Measurements from ENCODE around the gene ADAMTS13.
"Not testable (repeated sequence)": the region's sequence is repeated elsewhere in the genome, so short reads cannot be mapped to it uniquely, and the experiment has no call there.

The ADAMTS13 gene

DNA sequence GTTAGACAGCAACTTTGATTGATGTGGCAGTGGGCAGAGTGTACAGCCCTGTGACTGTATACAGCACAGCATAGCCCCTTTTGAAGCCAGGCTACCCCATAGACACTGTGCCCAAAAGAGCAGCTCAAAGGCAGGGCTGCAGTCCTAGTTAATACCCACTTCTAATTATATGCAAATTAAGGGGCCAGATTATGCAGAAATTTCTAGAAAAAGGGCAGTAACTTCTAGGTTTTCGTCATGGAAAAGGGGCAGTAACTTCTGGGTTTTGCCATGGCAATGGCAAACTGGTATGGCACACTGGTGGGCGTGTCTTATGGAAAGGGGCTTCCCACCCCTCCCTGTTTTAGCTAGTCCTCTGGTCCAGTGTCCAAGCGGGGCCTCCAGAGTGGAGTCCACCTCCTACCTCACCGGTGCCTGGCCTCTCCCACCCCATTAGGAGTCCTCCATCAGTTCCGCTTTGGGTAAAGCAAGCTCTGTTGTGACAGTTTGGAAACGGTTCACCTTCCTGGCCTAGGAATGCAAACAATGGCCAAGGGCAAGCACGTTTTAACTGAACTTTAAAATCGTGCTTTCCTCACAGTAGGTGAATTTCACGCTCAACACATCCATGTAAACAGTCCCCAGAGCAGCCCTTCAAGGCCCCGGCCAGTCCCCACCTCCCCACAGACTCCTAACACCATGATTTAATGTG lies 5.6 kb downstream of the ADAMTS13 start:
- FAIRE-seq: no peak

DNA sequence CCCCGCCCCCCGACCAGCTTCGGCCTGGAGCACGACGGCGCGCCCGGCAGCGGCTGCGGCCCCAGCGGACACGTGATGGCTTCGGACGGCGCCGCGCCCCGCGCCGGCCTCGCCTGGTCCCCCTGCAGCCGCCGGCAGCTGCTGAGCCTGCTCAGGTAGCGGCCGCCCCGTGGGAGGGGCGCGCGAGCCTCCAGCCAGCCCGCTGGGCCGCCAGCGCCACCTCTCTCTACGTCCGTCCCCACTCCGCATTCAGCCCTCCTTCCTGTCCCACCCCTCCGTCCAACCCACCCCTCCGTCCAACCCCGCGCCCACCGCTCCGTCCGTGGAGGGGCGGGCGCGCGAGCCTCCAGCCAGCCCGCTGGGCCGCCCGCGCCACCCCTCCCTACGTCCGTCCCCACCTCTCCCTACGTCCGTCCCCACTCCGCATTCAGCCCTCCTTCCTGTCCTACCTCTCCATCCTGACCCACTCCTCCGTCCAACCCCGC lies 6.5 kb downstream of the ADAMTS13 start:
- no peak for FAIRE-seq

DNA sequence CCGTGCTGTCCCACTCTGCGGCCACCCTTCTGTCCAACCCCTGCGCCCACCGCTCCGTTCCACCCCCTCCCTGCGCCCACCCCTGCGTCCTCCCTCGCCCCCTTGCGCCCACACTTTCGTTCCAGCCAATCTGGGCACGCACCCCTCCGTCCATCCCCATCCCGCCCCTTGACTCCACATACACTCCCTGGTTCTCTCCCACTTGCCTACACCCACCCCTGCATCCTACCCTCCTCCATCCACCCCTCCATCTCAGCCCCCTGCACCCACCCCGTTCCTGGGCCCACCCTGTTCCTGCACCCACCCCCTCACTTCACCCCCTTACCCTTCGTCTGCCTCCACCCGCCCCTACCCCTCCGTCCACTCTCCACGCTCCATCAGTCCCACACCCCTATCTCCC lies 7.0 kb downstream of the ADAMTS13 start:
- no peak for FAIRE-seq

DNA sequence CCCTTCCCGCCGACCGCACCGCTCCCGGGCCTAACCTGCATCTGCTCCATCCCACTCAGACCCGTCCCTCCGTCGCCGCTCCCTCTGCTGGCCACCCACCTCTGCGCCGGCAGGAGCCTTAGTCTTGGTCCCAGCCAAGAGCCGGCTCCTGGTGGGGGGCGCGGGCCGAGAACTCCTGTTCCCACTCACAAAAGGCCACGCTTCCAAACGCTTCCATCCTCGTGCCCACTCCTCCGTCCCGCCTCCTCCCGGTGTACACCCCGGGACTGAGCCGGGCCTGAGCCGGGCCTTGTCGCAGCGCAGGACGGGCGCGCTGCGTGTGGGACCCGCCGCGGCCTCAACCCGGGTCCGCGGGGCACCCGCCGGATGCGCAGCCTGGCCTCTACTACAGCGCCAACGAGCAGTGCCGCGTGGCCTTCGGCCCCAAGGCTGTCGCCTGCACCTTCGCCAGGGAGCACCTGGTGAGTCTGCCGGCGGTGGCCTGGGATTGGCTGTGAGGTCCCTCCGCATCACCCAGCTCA lies 7.5 kb downstream of the ADAMTS13 start:
- no peak for FAIRE-seq

DNA sequence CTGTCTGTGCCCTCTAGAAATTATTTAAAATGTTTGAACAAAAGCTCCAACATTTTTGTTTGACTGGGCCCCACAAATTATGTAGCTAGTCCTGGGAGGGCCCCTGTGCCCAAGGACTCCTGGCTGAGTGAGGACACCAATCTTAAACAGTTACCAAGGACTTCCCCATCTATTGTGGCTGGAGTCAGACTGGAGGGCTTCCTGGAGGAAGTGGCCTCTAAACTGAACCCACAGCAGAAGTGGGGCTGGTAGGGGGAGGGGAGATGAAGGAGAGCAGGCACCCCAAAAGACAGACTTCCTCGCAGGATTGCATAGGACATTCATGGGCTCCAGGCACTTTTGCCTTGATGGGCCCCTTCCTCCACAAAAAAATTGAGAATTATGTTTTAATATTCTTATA lies 8.1 kb downstream of the ADAMTS13 start:
- FAIRE-seq: no peak

DNA sequence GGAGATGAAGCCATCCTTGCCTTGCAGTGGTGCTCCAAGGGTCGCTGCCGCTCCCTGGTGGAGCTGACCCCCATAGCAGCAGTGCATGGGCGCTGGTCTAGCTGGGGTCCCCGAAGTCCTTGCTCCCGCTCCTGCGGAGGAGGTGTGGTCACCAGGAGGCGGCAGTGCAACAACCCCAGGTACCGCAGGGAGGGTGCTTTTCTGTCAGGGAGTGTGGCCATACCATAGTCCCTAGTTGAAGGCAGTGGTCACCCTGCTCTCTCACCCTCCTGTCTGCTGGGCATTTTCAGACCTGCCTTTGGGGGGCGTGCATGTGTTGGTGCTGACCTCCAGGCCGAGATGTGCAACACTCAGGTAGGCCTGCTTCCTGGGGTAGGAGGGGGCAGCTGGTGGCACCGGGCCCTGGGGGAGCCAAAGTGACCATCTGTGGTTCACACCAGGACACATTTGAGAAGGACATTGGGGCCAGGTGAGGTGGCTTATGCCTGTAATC lies 11.2 kb downstream of the ADAMTS13 start:
- no peak for FAIRE-seq

DNA sequence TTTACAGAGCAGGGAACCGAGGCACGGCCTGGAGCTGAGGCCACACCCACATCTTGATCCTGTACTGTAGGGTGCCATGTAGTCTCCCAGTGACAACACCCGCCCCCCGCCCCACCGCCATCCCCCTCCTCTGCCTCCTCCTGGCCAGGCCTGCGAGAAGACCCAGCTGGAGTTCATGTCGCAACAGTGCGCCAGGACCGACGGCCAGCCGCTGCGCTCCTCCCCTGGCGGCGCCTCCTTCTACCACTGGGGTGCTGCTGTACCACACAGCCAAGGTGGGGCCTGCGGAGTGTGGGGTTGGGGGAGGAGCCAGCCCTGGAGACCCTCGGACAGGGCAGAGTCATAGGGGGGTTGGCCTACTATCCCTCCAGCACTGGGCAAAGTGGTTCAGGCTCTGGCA lies 14.5 kb downstream of the ADAMTS13 start:
- no peak for FAIRE-seq

DNA sequence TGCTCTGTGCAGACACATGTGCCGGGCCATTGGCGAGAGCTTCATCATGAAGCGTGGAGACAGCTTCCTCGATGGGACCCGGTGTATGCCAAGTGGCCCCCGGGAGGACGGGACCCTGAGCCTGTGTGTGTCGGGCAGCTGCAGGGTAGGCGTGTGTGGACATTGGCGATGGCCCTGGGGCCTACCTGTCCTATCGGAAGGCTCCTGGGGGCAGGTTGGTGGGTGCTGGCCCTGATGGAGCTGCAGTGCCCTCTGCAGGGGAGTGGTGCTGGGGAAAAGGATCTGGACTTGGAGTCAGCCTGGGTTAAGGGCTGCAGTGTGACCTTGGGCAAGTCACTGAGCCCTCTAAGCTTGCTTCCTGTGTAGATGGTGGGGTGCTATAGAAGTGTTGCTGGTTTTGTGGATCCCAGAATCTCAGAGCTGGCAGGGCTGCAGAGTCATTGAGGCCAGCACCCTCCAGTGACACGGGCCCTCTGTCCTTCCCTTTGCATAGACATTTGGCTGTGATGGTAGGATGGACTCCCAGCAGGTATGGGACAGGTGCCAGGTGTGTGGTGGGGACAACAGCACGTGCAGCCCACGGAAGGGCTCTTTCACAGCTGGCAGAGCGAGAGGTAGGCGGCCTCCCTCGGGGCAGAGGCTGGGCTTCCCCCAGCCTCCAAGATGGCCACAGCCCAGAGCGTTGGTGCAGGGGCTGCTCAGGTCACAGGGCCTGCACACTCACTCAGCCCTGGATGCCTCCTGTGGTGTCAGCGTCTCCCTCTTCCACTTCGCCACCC lies 15.8 kb downstream of the ADAMTS13 start:
- no peak for FAIRE-seq

DNA sequence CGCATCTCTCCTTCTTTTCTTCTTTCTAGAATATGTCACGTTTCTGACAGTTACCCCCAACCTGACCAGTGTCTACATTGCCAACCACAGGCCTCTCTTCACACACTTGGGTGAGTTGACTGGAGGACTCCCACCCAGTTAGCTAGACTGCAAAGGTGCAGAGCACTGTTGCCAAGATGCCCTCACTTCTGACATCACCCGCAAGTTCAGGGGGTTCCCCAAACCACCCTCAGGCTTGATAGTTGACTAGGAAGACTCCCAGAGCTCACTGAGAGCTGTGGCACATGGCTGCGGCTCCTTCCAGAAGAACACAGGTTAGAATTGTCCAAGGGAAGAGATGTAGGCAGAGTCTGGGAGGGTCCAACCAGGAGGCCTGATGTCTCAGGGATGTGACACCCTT lies 17.2 kb downstream of the ADAMTS13 start:
- FAIRE-seq: no peak

DNA sequence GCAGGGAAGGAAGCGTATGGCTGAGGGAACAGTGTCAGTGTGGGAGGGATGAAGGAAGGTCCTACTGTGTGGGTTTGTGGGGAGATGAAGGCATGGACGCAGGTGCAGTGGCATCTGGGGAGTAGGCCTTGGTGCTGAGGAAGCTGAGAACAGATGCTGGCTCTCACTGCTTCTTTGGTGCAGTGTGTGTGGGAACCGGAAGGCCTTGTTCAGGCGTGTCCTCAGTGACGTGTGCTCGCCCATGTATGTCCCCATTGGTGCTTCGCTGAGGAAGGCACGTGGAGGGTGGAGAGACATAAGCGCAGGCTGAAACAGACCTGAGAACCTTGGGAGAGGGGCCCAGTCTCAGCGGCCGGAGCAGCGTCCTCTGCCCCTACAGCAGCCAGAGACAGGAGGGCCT lies 18.7 kb downstream of the ADAMTS13 start:
- no peak for FAIRE-seq

DNA sequence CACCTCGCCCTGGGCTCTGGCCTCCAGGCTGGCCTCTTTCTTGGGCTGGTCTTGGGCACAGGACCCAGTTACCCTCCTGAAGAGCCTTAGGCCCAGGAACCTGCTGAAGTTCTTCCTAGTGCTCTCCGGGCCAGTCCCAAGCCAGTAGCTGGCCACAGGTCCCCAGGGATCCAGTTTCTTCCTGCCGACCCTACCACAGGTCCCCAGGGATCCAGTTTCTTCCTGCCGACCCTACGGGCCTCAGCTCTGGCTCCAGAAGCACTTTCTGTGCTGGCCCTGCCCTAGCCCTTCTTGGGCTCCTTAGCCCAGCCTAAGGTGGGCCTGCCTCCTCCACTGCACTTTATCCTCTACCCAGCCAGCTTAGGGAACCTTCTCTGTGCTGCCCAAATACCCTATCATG lies 19.4 kb downstream of the ADAMTS13 start:
- FAIRE-seq: no peak

DNA sequence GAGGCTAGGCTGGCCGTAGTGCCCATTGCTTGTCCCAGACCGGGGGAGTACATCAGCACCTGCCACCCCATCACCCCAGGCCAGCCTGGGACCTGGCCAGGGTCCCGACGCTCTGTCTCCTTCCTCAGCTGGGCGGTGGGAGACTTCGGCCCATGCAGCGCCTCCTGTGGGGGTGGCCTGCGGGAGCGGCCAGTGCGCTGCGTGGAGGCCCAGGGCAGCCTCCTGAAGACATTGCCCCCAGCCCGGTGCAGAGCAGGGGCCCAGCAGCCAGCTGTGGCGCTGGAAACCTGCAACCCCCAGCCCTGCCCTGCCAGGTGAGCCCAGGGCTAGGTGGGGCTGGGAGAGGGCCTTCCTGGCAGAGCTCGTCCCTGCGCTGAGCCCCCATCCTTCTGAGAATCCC lies 21.1 kb downstream of the ADAMTS13 start:
- FAIRE-seq: no peak

DNA sequence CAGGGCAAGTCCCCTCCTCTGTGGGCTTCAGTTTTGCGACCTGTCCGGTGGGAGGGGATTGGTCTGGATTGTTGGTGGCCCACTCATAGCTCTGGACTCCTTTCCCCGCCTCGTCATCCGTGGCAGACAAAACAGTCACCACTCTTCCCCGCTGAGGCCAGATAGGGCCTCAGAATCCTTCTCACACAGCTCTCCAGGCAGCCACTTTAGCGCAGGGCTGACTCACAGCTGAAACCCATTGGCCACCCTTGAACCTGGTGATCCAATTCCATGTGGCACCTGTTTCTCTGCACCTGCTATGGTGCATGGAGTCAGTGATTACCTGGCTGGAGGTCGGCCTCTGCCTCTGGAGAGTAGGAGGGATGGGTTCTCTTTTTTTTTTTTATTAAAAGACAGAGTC lies 21.8 kb downstream of the ADAMTS13 start:
- no peak for FAIRE-seq

DNA sequence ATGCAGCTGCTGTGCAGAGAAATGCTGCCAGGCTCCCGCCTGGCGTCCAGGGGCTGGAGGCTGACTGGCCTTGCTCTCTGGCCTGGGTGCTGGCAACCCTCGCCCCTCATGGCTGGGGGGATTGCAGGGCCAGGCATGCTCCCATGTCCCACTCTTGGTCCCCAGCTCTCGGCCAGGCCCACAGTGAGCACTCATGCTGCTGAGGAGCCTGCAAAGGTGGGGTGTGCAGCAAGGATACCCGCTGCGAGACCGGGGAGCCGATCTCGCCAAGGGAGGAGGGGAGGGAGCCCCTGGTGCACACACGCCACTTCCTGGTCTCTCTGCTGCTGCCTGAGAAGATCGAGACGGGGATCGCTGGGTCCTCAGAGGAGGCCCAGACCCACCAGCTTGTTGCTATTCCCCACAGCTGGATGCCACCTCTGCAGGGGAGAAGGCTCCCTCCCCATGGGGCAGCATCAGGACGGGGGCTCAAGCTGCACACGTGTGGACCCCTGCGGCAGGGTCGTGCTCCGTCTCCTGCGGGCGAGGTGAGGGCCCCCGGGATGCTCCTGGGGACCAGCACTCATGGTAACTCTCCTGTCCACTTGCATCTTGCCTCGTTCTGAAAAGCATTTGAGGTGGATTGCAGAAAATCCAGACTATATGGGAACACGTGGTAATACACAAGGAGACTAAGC lies 23.3 kb downstream of the ADAMTS13 start:
- no peak for FAIRE-seq

DNA sequence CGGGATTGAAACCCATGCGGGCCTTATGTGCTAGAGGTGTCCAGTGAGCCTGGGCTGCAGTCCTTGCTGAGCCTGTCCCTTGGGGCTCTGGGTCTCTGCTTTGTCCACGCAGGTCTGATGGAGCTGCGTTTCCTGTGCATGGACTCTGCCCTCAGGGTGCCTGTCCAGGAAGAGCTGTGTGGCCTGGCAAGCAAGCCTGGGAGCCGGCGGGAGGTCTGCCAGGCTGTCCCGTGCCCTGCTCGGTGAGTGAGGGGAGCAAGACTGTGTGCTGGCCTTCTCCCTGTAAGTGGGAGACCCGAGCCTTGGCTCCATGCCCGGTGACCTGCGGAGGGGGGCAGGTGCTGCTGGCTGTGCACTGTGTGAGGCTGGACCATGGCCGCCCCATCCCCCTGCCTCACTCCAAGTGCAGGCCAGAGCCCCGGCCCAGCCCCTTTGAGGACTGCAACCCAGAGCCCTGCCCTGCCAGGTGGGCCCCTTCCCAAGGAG lies 26.4 kb downstream of the ADAMTS13 start:
- no peak for FAIRE-seq

DNA sequence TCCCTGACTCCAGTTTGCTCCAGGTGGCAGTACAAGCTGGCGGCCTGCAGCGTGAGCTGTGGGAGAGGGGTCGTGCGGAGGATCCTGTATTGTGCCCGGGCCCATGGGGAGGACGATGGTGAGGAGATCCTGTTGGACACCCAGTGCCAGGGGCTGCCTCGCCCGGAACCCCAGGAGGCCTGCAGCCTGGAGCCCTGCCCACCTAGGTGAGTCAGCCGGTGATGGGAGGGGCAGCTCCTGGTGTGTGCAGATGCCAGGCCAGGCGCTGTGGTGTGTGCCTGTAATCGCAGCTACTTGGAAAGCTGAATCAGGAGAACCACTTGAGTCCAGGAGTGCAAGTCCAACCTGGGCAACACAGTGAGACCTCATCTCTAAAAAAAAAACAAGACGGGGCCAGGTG lies 27.6 kb downstream of the ADAMTS13 start:
- no peak for FAIRE-seq

DNA sequence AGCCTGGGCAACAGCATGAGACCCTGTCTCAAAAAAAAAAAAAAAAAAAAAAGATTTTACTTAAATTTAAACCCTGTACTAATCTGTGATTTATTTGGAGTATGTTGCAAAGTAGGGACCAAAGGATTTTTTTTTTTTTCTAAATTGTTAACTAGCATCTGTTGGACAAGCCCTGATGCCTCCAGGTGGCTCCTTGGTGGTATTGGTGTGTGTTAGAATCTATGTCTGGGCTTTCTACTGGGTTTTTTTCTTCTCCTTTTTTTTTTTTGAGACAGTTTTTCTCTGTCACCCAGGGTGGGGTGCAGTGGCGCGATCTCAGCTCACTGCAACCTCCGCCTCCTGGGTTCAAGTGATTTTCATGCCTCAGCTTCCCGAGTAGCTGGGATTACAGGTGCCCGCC lies 29.7 kb downstream of the ADAMTS13 start:
- FAIRE-seq: not testable (repeated sequence)

DNA sequence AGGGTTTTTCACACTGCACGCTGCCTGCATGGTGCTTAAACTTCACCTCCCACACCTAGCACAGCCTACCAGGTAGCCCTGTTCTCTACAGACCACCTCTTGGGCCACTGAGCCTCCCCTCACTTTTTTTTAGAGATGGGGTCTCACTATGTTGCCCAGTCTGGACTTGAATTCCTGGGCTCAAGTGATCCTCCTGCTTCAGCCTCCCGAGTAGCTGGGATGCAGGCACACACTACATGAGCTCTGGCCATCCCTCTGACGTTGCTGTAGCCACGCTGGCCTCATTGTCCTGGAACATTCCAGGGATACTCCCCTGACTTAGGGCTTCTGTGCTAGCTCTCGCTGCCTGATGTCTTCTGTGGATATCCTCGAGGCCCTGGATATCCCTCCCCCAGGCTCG lies 30.4 kb downstream of the ADAMTS13 start:
- no peak for FAIRE-seq

DNA sequence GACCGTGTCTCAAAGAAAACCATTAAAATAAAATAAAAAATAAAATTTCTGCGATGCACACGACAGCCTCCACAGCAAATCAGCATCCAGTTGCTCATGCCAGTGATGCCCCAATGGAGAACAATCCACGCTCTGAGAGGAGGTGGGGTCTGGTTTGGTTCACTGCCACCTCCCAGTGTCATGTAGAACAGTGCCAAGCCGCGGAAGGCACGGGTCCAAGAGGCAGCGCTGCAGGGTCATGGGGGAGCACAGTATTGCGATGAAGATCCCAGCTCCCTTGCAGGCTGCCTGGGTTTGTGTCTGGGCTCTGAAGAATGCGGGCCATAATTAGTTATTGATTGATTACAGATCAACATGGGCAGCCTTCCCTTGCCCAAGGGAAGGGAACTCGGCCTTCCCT lies 31.5 kb downstream of the ADAMTS13 start:
- FAIRE-seq: no peak

DNA sequence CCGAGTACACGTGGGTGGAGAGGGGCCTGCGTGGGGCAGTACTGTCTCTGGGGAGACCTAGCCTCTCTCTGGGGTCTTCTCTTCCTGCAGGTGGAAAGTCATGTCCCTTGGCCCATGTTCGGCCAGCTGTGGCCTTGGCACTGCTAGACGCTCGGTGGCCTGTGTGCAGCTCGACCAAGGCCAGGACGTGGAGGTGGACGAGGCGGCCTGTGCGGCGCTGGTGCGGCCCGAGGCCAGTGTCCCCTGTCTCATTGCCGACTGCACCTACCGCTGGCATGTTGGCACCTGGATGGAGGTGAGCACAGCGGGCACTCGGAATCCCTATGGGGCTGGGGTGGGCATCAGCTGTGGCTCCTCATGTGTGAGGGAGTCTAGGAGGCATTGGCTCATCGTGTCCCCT lies 32.2 kb downstream of the ADAMTS13 start:
- FAIRE-seq: no peak

DNA sequence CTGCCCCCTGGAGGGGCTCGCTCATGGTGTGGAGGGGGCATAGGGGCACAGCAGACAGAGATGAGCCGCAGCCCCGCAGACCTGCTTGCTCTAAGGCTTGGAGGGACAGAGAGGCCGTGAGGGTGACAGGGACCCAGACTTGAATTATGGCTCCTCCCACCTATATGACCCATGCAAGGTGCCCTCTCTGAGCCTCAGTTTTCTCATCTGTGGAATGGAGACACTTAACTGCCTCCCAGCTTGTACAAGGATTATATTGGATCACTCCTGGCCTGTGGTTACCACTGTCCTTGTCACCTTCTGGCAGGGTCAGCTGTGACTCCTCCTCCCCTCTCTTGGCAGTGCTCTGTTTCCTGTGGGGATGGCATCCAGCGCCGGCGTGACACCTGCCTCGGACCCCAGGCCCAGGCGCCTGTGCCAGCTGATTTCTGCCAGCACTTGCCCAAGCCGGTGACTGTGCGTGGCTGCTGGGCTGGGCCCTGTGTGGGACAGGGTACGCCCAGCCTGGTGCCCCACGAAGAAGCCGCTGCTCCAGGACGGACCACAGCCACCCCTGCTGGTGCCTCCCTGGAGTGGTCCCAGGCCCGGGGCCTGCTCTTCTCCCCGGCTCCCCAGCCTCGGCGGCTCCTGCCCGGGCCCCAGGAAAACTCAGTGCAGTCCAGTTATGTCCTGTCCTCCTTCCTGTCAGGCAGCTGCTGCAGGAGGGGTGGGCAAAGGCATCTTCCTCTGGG lies 32.9 kb downstream of the ADAMTS13 start:
- FAIRE-seq: no peak

DNA sequence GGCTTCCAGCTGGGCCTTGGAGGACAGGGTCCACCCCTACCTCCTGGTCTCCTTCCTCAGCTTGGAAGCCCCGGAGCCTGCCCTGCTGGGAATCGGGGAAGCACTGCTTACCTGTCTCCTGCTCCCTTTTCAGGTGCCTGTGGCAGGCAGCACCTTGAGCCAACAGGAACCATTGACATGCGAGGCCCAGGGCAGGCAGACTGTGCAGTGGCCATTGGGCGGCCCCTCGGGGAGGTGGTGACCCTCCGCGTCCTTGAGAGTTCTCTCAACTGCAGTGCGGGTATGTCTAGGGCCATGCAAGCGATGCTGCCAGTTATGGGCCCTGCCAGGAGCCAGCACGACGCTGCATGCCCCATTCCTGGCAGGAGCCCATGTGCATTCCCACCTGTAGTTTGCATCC lies 33.8 kb downstream of the ADAMTS13 start:
- FAIRE-seq: no peak

DNA sequence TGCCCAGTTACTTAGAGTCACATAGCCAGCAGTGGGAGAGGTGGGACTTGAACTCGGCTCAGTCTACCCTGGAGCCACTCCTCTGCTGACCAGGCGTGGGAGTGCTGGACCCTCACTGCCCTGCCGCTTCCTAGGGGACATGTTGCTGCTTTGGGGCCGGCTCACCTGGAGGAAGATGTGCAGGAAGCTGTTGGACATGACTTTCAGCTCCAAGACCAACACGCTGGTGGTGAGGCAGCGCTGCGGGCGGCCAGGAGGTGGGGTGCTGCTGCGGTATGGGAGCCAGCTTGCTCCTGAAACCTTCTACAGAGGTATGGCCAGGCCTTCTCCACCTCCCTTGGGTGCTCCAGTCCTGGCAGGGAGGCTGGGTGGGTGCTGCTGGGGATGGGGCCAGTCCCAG lies 34.2 kb downstream of the ADAMTS13 start:
- FAIRE-seq: no peak
